ENCODE measurements around the gene CYB5R2. TPM values are rescaled to one million over a fixed set of nuclear protein-coding genes. Genes with fewer than 3 reads are reported as not detected.

CYB5R2 gene
- polyA plus RNA-seq, 1 of the 3 experiments (the other 2 are of a cell fraction): 0.20 TPM

DNA sequence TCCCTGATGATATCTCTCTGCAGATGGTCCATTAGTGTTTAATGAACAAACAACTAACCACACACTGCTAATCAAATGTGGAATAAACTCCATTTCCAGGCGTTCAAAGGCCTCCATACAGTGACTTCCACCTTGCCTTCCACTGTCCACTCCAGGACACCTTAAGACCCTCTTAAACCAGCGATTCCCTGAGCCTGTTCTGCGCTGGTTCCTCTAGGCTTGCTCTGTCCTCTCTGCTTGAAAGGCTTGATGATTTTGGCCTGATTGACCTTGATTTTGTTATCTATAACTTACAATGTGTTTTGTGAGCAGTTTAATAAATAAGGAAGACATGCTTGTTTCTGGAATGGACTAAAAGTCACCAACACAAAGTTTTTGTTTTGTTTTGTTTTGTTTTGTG is 20.9 kb upstream of the CYB5R2 start (continued):
- TF ChIP-seq, protein P1, sequence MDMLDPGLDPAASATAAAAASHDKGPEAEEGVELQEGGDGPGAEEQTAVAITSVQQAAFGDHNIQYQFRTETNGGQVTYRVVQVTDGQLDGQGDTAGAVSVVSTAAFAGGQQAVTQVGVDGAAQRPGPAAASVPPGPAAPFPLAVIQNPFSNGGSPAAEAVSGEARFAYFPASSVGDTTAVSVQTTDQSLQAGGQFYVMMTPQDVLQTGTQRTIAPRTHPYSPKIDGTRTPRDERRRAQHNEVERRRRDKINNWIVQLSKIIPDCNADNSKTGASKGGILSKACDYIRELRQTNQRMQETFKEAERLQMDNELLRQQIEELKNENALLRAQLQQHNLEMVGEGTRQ (IDR thresholded peaks at IDR 0.05; ENCODE audit: borderline replicate concordance, low read depth, low read length): no peak

- Histone ChIP-seq H3K4me2 (no peak overlapping the region), H3K27me3 (ENCODE audit: insufficient read depth) (peaks cover 19% of the 10 kb centered on the region; the same call in 1 of the 2 replicates), H3K9me2 (no peaks in the 10 kb centered on the region), H3K9me3 (no peaks in the 10 kb centered on the region), H3K4me1 (ENCODE audit: control insufficient read depth in 1 of 2, insufficient read depth in 2 of 2, low read depth in 1 of 2, low read length in 1 of 2) (peaks cover 0 to 2% of the 10 kb centered on the region in 2 experiments; a peak in 1 of 4 replicates), H3K36me3 (replicated peaks in 1 of 2; ENCODE audit: control insufficient read depth in 1 of 2, insufficient read depth in 2 of 2, low read length in 1 of 2) (no peaks in the 10 kb centered on the region), H3K9ac (no peak overlapping the region), H3K4me3 (ENCODE audit: low read depth in 2 of 2, low read length in 1 of 2) (no peak overlapping the region), H4K20me1 (ENCODE audit: insufficient read depth) (no peaks in the 10 kb centered on the region), H3K27ac (ENCODE audit: low read depth in 2 of 2, low read length in 1 of 2) (no peak overlapping the region), H2AFZ (ENCODE audit: low read depth) (no peak overlapping the region), H3F3A (replicated peaks; ENCODE audit: insufficient read depth) (no peaks in the 10 kb centered on the region), H3K79me2 (ENCODE audit: insufficient read depth) (no peaks in the 10 kb centered on the region)
- POLR2A ChIA-PET: no interaction called here
- no peak for DNase-seq
- WGBS (ENCODE audit: low lambda C conversion rate): 34% methylated on average over 3 of the region's 3 CpGs
- CTCF ChIA-PET: interaction anchor here (0.7 to 8.1 kb wide), 7 partner anchors 8 to 594 kb away, joined by 3 to 71 read pairs (median 4); partner anchors contain the start of gene EIF3F
- TF ChIP-seq NFIC (IDR thresholded peaks at IDR 0.05; ENCODE audit: borderline replicate concordance) (no peak), REST (IDR thresholded peaks at IDR 0.05; ENCODE audit: low read depth, low read length) (no peak), MEF2A (IDR thresholded peaks at IDR 0.05; ENCODE audit: borderline replicate concordance, low read depth) (no peak), FOXJ3 (CRISPR knock-in tag; IDR thresholded peaks at IDR 0.05) (no peak), JUND (IDR thresholded peaks at IDR 0.05) (no peak), USF1 (IDR thresholded peaks at IDR 0.05; ENCODE audit: borderline replicate concordance, low read depth) (no peak), TAF1 (IDR thresholded peaks at IDR 0.05; ENCODE audit: borderline replicate concordance, low read depth, low read length) (no peak), RAD21 (IDR thresholded peaks at IDR 0.05; ENCODE audit: low read length) (no peak)
- TF ChIP-seq, protein P2, sequence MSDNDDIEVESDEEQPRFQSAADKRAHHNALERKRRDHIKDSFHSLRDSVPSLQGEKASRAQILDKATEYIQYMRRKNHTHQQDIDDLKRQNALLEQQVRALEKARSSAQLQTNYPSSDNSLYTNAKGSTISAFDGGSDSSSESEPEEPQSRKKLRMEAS (IDR thresholded peaks at IDR 0.05; ENCODE audit: low read depth): no peak
These were observed 19.1 kb upstream of the CYB5R2 start for GRCh38 chr11:7692426-7692825.

All from SK-N-SH (cell line).